SJCRH30 (cell line): ENCODE results near the gene LTV1. TPM values are rescaled to one million over a fixed set of nuclear protein-coding genes. Genes with fewer than 3 reads are reported as not detected.

Source experiments
- DNase-seq, 2 experiments: peaks; one replicate each; pipeline ENCODE4 v3.0.0-alpha.2; 2015 to 2020
- H3K27ac ChIP-seq: fragments of 250-450 bp; sonication (Bioruptor Pico); 2 replicates; pipeline ENCODE4 v1.5.1; 2020; ENCODE audit warnings: mild to moderate bottlenecking, moderate library complexity
- H3K27me3 ChIP-seq: fragments of 250-450 bp; sonication (Bioruptor Pico); 2 replicates; pipeline ENCODE4 v1.5.1; 2020; ENCODE audit warnings: mild to moderate bottlenecking, moderate library complexity
- H3K36me3 ChIP-seq: fragments of 250-450 bp; sonication (Bioruptor Pico); 2 replicates; pipeline ENCODE4 v1.5.1; 2020; ENCODE audit warnings: mild to moderate bottlenecking, moderate library complexity
- H3K4me1 ChIP-seq: fragments of 250-450 bp; sonication (Bioruptor Pico); 2 replicates; pipeline ENCODE4 v1.5.1; 2020; ENCODE audit warnings: mild to moderate bottlenecking, moderate library complexity
- H3K4me3 ChIP-seq: fragments of 250-450 bp; sonication (Bioruptor Pico); 2 replicates; pipeline ENCODE4 v1.5.1; 2020; ENCODE audit warnings: mild to moderate bottlenecking, moderate library complexity
- H3K9me3 ChIP-seq: fragments of 250-450 bp; sonication (Bioruptor Pico); replicated peaks from 2 replicates; pipeline ENCODE4 v1.5.1; 2020; ENCODE audit warnings: mild to moderate bottlenecking, moderate library complexity
- total RNA-seq: library from RNA; depleted of rRNA; stranded (reverse); fragments of >200 nt; shearing (Covaris generic); gene quantifications from 2 replicates; pipeline ENCODE4 v1.2.3, GENCODE V29; 2014; rRNA removed

Gene LTV1
- total RNA-seq, 1 experiment from 2014 or later, result 44.8 TPM

GRCh38 chr6:143896126-143896860 is 53.2 kb downstream of the LTV1 start:
- H3K27me3 ChIP-seq, result no peaks in the 10 kb centered on the region
- no peak for DNase-seq
- H3K4me1 ChIP-seq, result no peaks in the 10 kb centered on the region
- no peaks in the 10 kb centered on the region for H3K36me3 ChIP-seq
- H3K9me3 ChIP-seq, result no peaks in the 10 kb centered on the region
- no peak overlapping the region for H3K4me3 ChIP-seq
- H3K27ac ChIP-seq, result no peak overlapping the region

GRCh38 chr6:143900358-143900757 is 57.2 kb downstream of the LTV1 start:
- peaks cover 4% of the 10 kb centered on the region; the same call in 1 of the 2 replicates for H3K4me1 ChIP-seq
- no peak overlapping the region for H3K27ac ChIP-seq
- DNase-seq, result no peak
- no peaks in the 10 kb centered on the region for H3K27me3 ChIP-seq
- no peak overlapping the region for H3K4me3 ChIP-seq
- H3K36me3 ChIP-seq, result no peaks in the 10 kb centered on the region
- no peaks in the 10 kb centered on the region for H3K9me3 ChIP-seq

- no peaks in the 10 kb centered on the region for H3K27me3 ChIP-seq
- peaks cover 4% of the 10 kb centered on the region; the same call in 1 of the 2 replicates for H3K4me1 ChIP-seq
- no peak overlapping the region for H3K4me3 ChIP-seq
- no peak for DNase-seq
- H3K27ac ChIP-seq, result no peak overlapping the region
- no peaks in the 10 kb centered on the region; the same call in 1 of the 2 replicates for H3K9me3 ChIP-seq
- no peaks in the 10 kb centered on the region for H3K36me3 ChIP-seq
Observed at GRCh38 chr6:143901885-143902750, 59.0 kb downstream of the LTV1 start.

- Histone ChIP-seq H3K4me3 (no peak overlapping the region), H3K27ac (no peak overlapping the region)
- DNase-seq, result no peak
Observed at GRCh38 chr6:143902827-143903226, 59.7 kb downstream of the LTV1 start.

GRCh38 chr6:143911028-143911427 is 67.9 kb downstream of the LTV1 start:
- Histone ChIP-seq H3K27me3 (no peaks in the 10 kb centered on the region), H3K27ac (no peak overlapping the region), H3K9me3 (peaks cover 4% of the 10 kb centered on the region; the same call in 1 of the 2 replicates), H3K4me3 (no peak overlapping the region), H3K36me3 (no peaks in the 10 kb centered on the region), H3K4me1 (no peaks in the 10 kb centered on the region)
- DNase-seq, result no peak

More at GRCh38 chr6:143902827-143903226, 59.7 kb downstream of the LTV1 start:
- Histone ChIP-seq H3K9me3 (no peaks in the 10 kb centered on the region; the same call in 1 of the 2 replicates), H3K36me3 (no peaks in the 10 kb centered on the region), H3K4me1 (peaks cover 4% of the 10 kb centered on the region; the same call in 1 of the 2 replicates), H3K27me3 (no peaks in the 10 kb centered on the region)

GRCh38 chr6:143912671-143913070 is 69.5 kb downstream of the LTV1 start:
- Histone ChIP-seq H3K36me3 (no peaks in the 10 kb centered on the region), H3K4me1 (no peaks in the 10 kb centered on the region), H3K27me3 (no peaks in the 10 kb centered on the region), H3K4me3 (no peak overlapping the region), H3K9me3 (peaks cover 4% of the 10 kb centered on the region; the same call in 1 of the 2 replicates), H3K27ac (no peak overlapping the region)
- no peak for DNase-seq

Other genes with a start within 250 kb of the LTV1 start
- gene PHACTR2, start 165.4 kb upstream of the LTV1 start, total RNA-seq, result 57.1 and 63.7 TPM in 2 replicates
- not detected in 2 replicates for gene ZC2HC1B, start 21.1 kb downstream of the LTV1 start, total RNA-seq
- 66.5 and 77.2 TPM in 2 replicates for gene PLAGL1, start 164.9 kb downstream of the LTV1 start, total RNA-seq